Activated CD4-positive, CD25-positive, alpha-beta regulatory T cell treated with anti-CD3 and anti-CD28 coated beads, Interleukin-2, amount 50 U/mL, for 24 hours (primary cell): ENCODE data around the gene NPW.

Experiments
- ATAC-seq, 2 donors: fragments of 150-1000 bp; cut with Tn5 transposase; one replicate each; pipeline ENCODE4 v1.10.0; 2021; ENCODE audit warnings: mild to moderate bottlenecking in 1 of 2, moderate library complexity in 1 of 2

The NPW gene

GRCh38 chr16:1984347-1985225 is 35.0 kb upstream of the NPW start:
- ATAC-seq = peak; percentile 14 to 16

GRCh38 chr16:1985466-1986150 is 34.0 kb upstream of the NPW start:
- ATAC-seq = no peak

DNA sequence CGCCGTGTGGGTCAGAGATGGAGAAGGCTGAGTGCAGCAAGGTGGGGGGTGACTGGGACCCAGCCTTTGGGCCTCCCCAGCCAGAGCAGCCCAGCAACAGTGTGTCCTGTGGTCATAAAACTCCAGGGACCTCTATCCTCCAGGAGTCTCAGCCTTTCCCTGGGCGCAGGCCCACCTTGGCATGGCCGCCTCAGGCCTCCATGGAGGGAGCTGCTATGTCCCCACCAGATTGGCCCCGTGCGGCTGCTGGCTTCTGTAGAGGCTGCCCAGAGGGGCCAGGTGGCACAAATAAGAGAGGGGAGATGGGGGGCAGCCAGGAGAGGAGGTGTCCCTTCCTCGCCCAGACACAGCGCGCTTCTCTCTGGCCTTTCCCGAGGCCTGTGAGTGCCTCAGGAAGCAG is 32.4 kb upstream of the NPW start:
- no peak for ATAC-seq

GRCh38 chr16:1989209-1990100 is 30.1 kb upstream of the NPW start, which contains the start of gene SYNGR3:
SYNGR3 (plus strand) TSS chr16:1989970; CDS start chr16:1990103, 133 bp downstream.
- ATAC-seq = no peak

DNA sequence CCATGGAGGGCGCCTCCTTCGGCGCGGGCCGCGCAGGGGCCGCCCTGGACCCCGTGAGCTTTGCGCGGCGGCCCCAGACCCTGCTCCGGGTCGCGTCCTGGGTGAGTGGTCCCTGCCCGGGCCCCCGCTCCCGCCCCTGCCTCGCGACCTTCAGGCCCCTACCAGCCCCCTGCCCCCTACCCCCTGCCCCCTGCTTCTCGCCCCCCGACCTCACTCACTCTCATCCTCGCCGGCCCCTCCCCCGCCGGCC is 29.6 kb upstream of the NPW start:
- ATAC-seq = no peak

DNA sequence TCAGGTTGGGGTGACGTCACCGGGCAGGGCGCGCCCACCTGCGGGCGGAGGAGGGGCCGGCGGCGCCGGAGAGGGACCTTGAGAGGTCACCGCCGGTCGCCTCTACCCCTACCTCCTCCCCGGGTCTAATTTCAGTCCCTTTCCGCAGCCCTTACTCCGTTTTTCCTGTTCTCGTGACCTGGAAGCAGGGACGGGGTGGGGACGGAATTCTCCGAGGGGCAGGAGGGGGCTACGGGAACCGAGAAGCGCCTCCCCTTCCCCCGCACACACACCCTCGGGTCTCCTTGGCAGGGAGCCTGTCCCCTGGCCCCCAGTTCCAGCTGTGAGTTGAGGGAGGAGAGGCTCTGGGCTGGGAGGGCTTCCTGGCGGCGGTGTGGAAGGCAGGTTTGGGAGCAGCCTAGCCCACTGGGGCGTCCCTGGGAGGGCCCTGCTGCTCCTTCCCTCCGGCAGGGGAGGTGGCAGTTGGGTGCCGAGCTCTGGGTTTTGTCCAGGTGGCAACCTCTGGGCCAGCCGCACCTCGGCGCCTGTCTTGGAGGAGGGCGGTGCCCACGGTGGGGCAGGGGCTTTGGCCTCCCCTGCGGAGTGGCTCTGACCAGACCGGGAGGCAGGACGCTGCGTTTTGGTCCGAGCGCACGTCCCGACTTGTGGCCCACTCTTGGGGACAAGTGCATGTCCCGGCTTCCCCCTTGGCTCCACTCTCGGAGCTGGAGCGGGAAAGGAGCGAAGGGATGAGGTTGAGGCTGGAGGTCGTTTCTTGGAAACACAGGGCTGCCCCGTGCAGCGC is 29.0 kb upstream of the NPW start:
- ATAC-seq = no peak

- ATAC-seq = peak; percentile 26 to 31
These were observed 28.4 kb upstream of the NPW start for GRCh38 chr16:1991135-1991551.

GRCh38 chr16:1991588-1991947 is 28.0 kb upstream of the NPW start:
- ATAC-seq = no peak

GRCh38 chr16:1991948-1992703 is 27.5 kb upstream of the NPW start:
- peak; percentile 64 to 69 for ATAC-seq

DNA sequence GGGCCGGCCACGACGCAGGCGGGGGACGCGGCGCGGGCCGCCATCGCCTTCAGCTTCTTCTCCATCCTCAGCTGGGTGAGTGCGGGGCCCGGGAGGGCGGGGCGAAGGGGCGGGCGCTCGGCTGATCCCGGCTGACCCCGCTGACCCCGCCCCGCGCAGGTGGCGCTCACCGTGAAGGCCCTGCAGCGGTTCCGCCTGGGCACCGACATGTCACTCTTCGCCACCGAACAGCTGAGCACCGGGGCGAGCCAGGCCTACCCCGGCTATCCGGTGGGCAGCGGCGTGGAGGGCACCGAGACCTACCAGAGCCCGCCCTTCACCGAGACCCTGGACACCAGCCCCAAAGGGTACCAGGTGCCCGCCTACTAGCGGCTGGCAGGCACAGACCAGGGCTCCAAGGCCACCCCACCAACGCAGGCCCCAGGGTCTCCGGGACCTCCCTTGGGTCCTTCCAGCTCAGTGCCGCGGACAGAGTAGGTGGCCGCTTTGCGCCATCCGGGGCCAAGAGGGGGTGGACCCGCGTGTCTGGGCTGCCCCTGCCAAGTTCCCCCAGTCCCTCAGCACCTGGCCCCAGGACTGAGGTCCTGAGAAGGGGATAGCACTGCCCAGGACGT is 26.8 kb upstream of the NPW start:
- no peak for ATAC-seq

GRCh38 chr16:1993731-1994131 is 25.9 kb upstream of the NPW start:
- ATAC-seq = no peak

GRCh38 chr16:1997494-1998359 is 21.9 kb upstream of the NPW start:
- no peak for ATAC-seq

- no peak for ATAC-seq
These were observed 21.2 kb upstream of the NPW start for GRCh38 chr16:1998360-1998835.

DNA sequence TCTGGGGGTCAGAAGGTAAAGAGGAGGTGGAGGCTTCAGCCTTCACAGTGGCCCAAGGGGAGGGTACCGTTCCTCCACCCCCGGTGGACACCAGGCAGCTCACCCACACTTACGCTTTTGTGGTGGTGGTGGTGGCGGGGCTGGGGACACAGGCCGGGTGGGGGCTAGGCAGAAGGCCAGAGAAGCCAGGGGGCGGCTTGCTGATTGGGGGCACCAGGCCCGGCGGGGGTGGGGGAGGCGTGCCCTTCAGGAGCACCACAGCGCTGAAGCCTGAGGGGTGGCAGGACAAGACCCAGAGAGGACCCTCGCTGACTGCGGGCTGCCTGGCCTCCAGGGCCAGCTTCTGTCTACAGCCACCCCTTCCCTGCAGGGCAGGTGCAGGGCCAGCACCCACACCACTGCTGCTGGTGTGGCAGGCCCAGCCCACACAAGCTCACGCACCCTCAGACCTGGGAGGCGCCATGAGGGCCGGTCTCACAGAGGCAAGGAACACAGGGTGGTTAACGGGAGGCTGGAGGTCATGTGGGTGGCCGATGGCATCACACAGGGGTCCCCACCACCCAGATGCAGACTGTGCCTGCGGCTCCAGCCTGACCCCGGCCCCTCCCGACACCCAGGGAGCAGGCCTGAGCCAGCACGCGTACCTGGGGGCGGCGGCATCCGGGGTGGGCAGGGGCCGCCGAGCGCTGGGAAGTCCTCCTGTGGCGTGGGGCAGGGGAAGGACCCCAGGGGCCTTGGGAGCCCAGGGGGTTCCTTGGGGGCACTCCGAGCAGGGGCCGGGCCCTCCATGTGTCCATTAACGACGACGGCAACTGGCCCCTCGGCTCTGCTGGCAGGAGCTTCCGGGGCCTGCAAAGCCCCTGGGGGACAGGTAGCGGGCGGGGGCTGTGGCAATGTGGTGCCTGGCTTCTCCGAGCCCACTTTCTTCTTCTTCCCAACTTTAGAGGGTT is 20.5 kb upstream of the NPW start:
- ATAC-seq = no peak

GRCh38 chr16:1999866-2000514 is 19.6 kb upstream of the NPW start:
- no peak for ATAC-seq

- ATAC-seq = no peak
These were observed 18.6 kb upstream of the NPW start for GRCh38 chr16:2001035-2001434.

DNA sequence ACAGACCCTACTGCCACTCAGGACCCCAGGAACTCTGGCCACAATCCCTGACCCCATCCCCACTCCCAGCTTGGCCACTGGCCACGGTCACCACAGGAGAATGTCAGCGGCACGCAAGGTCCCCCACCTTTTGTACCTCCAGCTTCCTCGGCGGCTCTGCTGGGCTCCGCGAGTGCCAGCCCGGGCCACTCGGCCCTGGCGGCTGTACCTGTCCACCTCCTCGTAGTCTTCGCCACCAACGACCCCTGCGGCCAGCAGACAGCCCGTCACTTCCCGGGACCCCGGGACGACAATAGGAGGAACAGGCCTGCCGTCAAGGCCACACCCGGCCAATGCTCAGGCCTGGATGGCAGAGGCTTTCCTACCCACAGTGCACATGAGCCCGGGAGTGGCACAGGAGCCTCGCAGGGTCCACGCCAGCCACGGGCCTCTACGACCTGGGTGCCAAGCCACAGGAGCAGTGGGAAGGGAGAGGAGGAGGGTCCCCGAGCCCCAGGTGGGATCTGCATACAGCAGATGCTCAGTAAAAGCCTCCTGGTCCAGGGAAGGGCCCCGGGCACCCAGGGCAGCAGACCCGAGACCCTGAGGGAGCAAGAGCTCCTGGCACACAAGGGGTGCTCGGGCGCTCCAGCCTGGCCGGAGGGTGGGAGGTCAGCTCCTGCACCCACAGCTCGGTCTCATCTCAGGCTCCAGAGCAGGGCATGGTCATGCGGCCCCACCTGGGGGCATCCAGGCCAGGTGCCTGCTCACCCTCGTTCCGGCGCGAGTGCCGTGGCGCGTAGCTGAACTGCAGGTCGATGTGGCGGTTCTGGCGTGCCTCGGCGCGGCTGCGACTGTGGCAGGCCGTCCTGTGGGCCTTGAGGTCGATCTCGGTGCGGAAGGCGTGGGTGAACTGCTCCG is 17.9 kb upstream of the NPW start:
- ATAC-seq = no peak
